HG03066 (cell line): ENCODE measurements around the gene MAP3K1.
"Not testable (repeated sequence)": the region's sequence is repeated elsewhere in the genome, so short reads cannot be mapped to it uniquely, and the experiment has no call there.

ENCODE experiments used
- ATAC-seq: cut with Tn5 transposase; IDR thresholded peaks from one replicate; pipeline ENCODE4 v1.9.1; 2021; ENCODE audit warnings: low read depth; ENCODE audit not compliant: unreplicated experiment

Gene MAP3K1

GRCh38 chr5:56815658-56816545 lies 553 bp downstream of the MAP3K1 start:
- peak; percentile 33 for ATAC-seq

GRCh38 chr5:56816546-56817081 lies 1.3 kb downstream of the MAP3K1 start:
- peak; percentile 37 for ATAC-seq

GRCh38 chr5:56817263-56818014 lies 2.1 kb downstream of the MAP3K1 start:
- no peak for ATAC-seq

GRCh38 chr5:56818450-56819037 lies 3.2 kb downstream of the MAP3K1 start:
- ATAC-seq, result no peak

- no peak for ATAC-seq
These were observed 3.9 kb downstream of the MAP3K1 start for GRCh38 chr5:56819060-56819881.

GRCh38 chr5:56821868-56822267 lies 6.5 kb downstream of the MAP3K1 start:
- ATAC-seq, result not testable (repeated sequence)

GRCh38 chr5:56822981-56823380 lies 7.6 kb downstream of the MAP3K1 start:
- ATAC-seq, result no peak

- ATAC-seq, result no peak
These were observed 8.7 kb downstream of the MAP3K1 start for GRCh38 chr5:56824019-56824418.

- no peak for ATAC-seq
These were observed 10.0 kb downstream of the MAP3K1 start for GRCh38 chr5:56825222-56825824.

- no peak for ATAC-seq
These were observed 11.7 kb downstream of the MAP3K1 start for GRCh38 chr5:56827049-56827448.

GRCh38 chr5:56827924-56828323 lies 12.6 kb downstream of the MAP3K1 start:
- ATAC-seq, result no peak

- ATAC-seq, result peak; percentile 48
These were observed 14.0 kb downstream of the MAP3K1 start for GRCh38 chr5:56829137-56829908.

- no peak for ATAC-seq
These were observed 16.4 kb downstream of the MAP3K1 start for GRCh38 chr5:56831773-56832172.

- no peak for ATAC-seq
These were observed 18.0 kb downstream of the MAP3K1 start for GRCh38 chr5:56833325-56833724.

GRCh38 chr5:56837381-56837780 lies 22.0 kb downstream of the MAP3K1 start:
- ATAC-seq, result no peak

- ATAC-seq, result no peak
These were observed 22.6 kb downstream of the MAP3K1 start for GRCh38 chr5:56837956-56838355.

- ATAC-seq, result no peak
These were observed 23.2 kb downstream of the MAP3K1 start for GRCh38 chr5:56838409-56839039.

GRCh38 chr5:56839062-56839461 lies 23.7 kb downstream of the MAP3K1 start:
- ATAC-seq, result no peak

- no peak for ATAC-seq
These were observed 25.2 kb downstream of the MAP3K1 start for GRCh38 chr5:56840597-56840996.
